Loucy (cell line): ENCODE measurements around the gene PHYHIPL.

ENCODE experiments used
- EZH2phosphoT487 ChIP-seq: fragments of 200-600 bp; IDR thresholded peaks from 2 replicates; pipeline ENCODE4 v1.6.1; 2018; ENCODE audit warnings: antibody characterized with exemption, mild to moderate bottlenecking, moderate library complexity, borderline replicate concordance
- TF ChIP-seq, protein P1 (sequence below): fragments of 200-600 bp; sonication (generic); conservative IDR thresholded peaks from 2 replicates; pipeline ENCODE4 v1.5.1; 2014; ENCODE audit warnings: mild to moderate bottlenecking, antibody characterized with exemption, low read length

DNA sequence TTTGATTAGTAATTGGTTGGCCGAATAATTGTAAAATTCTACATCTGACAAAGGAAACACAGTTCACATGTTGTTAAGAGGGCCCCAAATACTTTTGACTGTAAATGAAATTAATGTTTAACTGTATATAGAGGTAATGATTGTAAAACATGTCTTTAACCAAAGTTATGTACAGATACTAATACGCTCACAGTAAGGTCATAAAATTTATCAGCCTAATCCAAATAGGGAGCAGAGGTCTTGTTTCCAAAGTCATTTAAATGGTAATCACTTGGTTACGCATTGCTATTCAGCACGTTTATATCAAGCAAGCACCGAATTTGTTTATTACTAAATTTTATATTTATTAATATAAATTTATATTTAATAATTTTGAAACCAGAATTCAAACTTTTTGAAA, 1.4 kb downstream of the PHYHIPL start:
- TF ChIP-seq, protein P1, sequence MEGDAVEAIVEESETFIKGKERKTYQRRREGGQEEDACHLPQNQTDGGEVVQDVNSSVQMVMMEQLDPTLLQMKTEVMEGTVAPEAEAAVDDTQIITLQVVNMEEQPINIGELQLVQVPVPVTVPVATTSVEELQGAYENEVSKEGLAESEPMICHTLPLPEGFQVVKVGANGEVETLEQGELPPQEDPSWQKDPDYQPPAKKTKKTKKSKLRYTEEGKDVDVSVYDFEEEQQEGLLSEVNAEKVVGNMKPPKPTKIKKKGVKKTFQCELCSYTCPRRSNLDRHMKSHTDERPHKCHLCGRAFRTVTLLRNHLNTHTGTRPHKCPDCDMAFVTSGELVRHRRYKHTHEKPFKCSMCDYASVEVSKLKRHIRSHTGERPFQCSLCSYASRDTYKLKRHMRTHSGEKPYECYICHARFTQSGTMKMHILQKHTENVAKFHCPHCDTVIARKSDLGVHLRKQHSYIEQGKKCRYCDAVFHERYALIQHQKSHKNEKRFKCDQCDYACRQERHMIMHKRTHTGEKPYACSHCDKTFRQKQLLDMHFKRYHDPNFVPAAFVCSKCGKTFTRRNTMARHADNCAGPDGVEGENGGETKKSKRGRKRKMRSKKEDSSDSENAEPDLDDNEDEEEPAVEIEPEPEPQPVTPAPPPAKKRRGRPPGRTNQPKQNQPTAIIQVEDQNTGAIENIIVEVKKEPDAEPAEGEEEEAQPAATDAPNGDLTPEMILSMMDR: no peak
- no peak for TF ChIP-seq EZH2phosphoT487
